NK-92 treated with Interleukin-12 subunit alpha and Interleukin-12 subunit beta, amount 100 ng/mL, for 24 hours (cell line): Measurements from ENCODE around the gene ZNF195.
"Not testable (repeated sequence)": the region's sequence is repeated elsewhere in the genome, so short reads cannot be mapped to it uniquely, and the experiment has no call there.

Experiments used
- DNase-seq: peaks from one replicate; lab custom pipeline; 2025; lab: John Stamatoyannopoulos, UW

ZNF195 gene

DNA sequence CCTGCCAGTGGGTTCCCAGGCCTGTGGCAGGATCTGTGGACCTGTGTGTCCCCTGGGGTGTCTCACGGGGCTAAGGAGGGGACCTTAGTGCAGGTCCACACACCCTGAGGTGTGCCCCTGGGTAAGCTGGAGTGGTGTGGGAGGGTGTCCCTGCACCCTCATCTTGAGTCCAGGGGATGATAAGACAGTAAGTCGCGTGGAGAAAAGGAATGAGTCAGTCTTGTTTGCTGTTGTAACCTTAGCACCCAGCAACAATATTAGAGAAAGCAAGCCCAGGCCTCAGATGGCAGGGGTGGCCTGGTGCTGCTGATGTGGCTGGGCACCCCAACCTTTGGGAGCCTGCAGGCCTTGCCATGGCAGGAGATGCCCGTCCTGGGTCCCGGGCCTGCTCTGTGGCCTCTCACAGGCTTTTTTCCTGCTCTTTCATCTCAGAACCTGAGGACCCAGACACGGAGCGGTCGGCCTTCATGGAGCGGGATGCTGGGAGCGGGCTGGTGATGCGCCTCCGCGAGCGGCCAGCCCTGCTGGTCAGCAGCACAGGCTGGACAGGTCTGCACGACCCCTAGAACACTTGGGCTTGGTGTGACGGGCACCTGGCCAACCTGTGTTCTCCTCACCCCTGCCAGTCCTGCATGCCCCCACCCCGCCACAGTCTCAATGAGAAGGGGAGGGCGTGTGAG, 23.4 kb upstream of the ZNF195 start:
- not testable (repeated sequence) for DNase-seq

GRCh38 chr11:3401052-3401451, 22.1 kb upstream of the ZNF195 start:
- not testable (repeated sequence) for DNase-seq

DNA sequence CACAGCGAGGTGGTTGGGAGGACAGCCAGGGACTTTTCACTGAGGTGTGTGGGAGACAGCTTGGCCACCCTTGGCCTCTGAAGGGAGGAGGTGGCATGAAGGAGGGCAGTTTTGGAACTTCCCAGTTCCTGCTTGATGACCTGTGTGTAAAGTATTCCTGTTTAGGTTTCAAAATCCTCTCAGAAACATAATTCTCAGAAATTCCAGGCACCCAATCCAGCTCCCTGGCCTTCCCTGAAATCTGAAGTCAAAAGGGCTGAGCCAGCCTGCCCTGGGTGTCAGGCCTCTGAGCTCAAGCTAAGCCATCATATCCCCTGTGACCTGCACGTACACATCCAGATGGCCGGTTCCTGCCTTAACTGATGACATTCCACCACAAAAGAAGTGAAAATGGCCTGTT, 19.6 kb upstream of the ZNF195 start:
- DNase-seq = not testable (repeated sequence)

GRCh38 chr11:3398106-3398505, 19.2 kb upstream of the ZNF195 start:
- DNase-seq = not testable (repeated sequence)

DNA sequence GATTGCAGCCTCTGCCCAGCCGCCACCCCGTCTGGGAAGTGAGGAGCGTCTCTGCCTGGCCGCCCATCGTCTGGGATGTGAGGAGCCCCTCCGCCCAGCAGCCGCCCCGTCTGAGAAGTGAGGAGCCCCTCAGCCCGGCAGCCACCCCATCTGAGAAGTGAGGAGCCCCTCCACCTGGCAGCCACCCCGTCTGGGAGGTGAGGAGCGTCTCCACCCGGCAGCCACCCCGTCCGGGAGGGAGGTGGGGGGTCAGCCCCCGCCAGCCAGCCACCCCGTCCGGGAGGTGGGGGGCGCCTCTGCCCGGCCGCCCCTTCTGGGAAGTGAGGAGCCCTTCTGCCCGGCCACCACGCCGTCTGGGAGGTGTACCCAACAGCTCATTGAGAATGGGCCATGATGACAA, 18.3 kb upstream of the ZNF195 start:
- not testable (repeated sequence) for DNase-seq

GRCh38 chr11:3395468-3395867, 16.5 kb upstream of the ZNF195 start:
- DNase-seq = not testable (repeated sequence)

GRCh38 chr11:3394956-3395355, 16.0 kb upstream of the ZNF195 start:
- not testable (repeated sequence) for DNase-seq

DNA sequence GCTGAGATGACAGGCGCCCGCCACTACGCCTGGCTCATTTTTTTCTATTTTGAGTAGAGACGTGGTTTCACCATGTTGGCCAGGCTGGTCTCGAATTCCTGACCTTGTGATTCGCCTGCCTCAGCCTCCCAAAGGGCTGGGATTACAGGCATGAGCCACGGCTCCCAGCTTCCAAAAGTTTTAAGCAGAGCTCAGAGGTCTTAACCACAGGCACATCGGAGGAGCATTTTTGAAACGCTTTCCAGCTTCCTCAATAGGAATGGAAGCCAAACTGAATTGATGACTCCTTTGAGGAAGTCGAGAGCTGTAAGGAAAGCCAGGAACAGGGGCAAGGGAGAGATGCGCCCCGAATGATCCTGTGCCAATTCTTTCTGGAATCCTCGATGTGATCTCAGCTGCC, 14.5 kb upstream of the ZNF195 start:
- DNase-seq = not testable (repeated sequence)

- no peak for DNase-seq
Observed at GRCh38 chr11:3382613-3383285, 3.8 kb upstream of the ZNF195 start.

DNA sequence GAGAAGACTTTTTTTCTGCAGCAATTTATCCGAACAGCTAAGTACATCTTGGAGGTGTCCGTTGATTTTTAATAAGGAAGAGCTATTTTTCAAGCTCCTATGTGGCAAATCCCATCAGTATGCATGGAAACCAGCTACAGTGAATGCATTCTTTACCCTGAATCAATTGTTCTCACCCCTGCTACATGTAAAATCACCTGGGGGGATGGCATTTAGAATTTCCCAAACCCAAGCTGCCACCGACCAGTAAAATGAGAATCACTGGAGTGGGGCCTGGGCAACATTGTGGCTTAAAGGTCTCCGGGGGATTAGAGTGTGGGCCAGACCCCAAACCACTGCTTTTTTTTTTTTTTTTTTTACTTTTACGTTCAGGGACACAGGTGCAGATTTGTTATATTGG, 2.8 kb upstream of the ZNF195 start:
- no peak for DNase-seq

GRCh38 chr11:3380706-3381545, 2.0 kb upstream of the ZNF195 start:
- no peak for DNase-seq

- DNase-seq = no peak
Observed at GRCh38 chr11:3375552-3375951, 3.4 kb downstream of the ZNF195 start.

DNA sequence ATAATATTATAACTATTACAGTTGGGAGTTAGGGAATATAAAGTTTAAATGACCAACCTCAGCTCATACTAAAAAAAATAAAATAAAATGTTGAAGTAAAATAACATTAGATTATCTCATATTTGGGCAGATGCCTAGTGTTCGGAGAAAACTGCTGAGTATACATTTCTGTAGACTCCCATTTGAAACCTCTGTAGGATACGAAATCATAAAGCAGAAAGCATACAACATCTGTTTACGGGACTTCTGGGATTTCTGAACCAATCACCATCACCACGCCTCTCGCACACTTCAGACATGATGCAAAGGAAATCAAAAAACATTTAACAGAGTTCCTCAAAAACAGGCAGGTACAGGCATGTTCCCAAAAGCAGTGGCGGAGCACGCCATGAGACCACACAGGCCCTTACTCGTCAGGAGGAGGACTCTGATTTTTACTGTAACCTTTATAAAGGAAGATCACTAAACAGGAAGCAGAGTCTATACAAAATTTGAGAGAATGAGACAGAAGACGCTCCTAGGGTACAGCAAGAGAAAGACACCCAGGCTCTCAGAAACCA, 8.6 kb downstream of the ZNF195 start:
- DNase-seq = no peak

- DNase-seq = no peak
Observed at GRCh38 chr11:3369366-3369765, 9.6 kb downstream of the ZNF195 start.

- no peak for DNase-seq
Observed at GRCh38 chr11:3368199-3368598, 10.7 kb downstream of the ZNF195 start.

- no peak for DNase-seq
Observed at GRCh38 chr11:3367221-3367620, 11.7 kb downstream of the ZNF195 start.

GRCh38 chr11:3359092-3359824, 19.7 kb downstream of the ZNF195 start:
- no peak for DNase-seq

DNA sequence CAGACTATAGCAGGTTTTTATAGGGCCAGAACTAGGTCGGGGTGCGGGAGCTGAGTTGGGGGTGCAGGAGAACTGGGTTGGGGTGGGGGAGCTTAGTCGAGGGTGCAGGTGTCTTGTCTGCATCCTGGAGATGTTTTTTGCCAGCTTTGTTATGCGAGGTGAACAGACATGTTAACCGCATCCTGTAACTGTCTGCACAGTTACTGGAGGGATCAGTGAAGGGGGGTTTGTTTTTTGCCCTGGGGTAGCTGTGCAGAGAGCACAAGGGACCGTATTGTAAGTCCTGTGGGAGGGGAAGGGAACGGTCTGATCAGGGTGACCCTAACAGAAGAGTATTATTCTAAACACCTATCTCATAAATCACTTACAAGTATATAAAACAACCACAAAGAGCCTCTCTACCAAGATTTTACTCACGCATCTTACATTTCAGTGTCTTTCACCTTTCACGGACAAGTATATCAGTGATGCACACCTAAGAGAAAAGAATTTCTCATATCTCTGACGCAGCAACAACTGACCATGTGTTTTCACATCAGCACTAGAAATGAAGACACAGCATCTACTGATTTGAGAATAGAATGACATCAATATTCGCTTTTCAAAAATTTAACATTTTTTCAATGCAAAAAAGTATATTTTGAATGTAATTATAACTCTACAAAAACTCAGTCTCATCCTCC, 20.8 kb downstream of the ZNF195 start:
- no peak for DNase-seq

DNA sequence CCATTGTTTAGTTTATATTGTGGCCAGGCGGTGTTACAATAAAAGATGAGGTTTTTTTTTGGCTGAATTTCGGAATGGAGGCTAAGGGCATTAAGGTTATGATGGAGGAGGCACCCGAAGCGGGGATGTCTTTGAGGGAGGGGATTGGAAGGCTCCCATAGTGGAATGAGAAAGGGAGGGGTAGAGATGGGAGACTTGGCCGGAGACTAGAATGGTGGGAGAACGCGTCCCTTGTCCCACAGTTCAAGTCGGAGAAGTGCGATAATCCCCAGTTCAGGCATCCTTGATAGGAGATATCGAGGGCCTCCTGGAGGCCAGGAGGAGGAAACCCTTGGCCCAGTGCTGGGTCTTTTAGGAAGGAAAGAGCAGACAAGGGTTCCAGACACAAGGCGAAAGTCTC, 21.6 kb downstream of the ZNF195 start:
- DNase-seq = no peak

DNA sequence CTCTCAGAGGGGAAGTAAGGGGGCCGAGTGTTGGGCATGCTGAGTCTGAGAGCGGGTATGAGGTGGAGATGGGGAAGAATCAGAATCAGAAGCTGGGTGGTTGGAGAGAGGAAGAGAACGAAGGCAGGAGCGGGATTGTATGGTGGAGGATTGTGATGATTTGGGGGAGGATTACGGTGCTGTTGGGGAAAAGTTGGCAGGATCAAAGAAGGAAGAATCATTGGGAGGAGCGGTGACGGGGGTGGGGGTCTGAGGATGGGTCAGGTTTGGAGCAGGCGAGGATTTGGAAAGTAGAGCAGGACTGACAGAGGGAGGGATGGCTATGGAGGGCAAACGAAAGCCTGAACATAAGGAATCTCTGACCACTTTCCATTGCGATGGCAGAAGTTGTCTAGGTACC, 22.1 kb downstream of the ZNF195 start:
- DNase-seq = no peak

DNA sequence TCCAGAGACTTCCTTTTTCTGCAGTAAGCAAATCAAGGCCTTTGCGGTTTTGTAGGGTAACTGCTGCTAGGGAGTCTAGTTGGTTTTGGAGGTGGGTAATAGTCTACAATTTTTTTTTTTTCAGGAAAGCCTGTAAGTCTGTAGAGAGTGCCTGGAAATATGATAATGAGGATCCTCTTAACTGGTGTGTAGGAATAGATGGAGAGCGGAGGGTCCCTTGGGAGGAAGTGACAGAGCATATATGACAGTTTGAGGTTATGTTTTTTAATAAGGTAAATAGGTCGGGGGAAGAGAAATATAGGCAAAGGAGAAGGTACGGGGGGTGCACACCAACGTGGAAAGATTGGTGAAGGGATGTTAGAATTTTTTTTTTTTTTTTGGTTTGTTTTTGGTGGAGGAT, 25.9 kb downstream of the ZNF195 start:
- DNase-seq = no peak
